ENCODE data around the gene ZSWIM1.
"Not testable (repeated sequence)": the region's sequence is repeated elsewhere in the genome, so short reads cannot be mapped to it uniquely, and the experiment has no call there.

The ZSWIM1 gene

DNA sequence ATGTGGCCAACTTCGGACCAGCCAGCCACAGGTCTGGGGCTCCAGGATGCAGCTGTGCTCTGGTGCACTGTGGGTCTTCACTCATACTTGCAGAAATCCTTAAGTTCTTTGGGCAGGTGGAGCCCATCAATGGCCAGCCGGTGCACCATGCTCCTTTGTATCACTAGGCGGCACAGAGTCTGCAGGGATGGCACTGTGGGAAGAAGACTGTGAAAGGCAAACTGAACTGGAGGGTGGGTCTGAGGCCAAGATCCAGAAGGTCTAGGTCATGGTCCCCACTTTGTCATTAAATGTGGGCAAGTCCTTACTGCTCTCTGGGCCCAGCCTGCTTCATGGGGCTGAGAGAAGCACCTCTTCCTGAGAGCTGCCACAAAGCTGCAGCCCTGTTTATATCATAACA is 7.7 kb downstream of the ZSWIM1 start:
- no peak for DNase-seq (ENCODE audit: low read depth in 2 of 2)

DNA sequence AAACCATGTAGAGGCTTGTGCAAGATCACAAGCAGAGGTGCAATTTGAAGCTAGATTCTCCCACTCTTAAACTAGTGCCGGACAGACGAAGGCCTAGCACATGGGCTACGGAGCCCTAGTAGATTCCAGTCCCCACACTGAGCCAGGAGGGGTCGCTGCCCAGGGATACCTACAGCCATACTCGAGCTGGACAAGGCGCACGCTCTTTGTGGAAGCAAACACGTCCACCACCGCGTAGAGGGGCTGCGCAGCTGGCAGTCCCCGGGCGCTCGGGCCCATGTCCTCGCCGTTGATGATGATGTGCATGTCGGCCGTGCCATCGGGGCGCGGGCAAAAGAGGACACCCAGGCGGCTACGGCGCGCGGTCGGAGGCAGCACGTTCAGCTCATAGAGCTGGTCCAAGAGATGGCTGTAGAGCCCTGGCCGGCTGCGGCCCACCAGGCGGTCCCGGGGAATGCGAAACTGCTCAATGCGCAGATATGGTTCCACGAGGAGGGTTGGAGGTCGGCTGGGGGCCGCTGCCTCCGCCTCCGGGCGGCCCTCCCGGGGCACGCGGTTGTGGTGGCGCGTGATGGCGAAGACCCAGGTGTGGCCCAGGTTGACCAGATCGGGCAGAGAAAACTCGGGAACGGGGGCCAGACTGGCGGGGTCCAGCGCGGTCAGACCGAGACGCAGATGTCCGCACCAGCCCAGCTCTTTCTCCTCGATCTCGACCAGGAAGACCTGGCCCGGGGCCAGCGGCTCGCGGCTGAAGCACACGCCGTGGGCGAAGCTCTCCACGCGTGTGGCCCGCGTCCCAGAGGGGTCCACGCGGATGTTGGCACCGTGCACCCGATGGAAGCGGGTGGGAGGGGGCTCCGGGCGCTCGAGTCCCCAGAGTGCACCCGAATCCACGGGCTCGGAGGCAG is 9.3 kb downstream of the ZSWIM1 start:
- DNase-seq (ENCODE audit: low read depth in 2 of 2), result peak in 1 of 2 donors; percentile 33

DNA sequence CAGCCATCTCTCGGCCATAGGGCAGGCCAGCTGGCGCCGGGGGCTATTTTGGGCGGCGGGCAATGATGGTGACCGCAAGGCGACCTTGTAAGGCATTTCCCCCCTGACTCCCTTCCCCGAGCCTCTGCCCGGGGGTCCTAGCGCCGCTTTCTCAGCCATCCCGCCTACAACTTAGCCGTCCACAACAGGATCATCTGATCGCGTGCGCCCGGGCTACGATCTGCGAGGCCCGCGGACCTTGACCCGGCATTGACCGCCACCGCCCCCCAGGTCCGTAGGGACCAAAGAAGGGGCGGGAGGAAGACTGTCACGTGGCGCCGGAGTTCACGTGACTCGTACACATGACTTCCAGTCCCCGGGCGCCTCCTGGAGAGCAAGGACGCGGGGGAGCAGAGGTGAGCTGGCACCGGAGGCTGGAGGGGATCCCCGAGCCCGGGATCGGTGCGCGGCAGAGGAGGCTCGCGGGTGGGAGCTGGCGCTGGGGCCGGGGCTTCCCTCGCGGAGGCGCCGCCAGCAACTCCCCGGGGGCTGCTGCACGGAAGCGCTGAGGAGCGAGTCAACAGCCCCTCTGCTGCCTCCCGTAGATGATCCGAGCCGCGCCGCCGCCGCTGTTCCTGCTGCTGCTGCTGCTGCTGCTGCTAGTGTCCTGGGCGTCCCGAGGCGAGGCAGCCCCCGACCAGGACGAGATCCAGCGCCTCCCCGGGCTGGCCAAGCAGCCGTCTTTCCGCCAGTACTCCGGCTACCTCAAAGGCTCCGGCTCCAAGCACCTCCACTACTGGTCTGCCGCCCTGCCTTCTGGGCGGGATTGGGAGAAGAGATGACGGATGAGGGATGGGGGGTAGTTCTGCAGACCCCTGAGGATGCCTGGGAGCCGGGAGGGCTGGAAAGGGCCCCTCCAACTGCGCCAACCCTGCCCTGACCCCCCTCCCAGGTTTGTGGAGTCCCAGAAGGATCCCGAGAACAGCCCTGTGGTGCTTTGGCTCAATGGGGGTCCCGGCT is 10.3 kb downstream of the ZSWIM1 start, which contains the start of the genes CTSA and NEURL2:
Gene CTSA, plus strand, starts transcription at position 351 of the 999 bp plus-strand sequence. Its CDS starts 234 bp downstream, at position 585.
Gene NEURL2, minus strand, starts transcription at position 224 of the 999 bp plus-strand sequence. Its CDS starts 217 bp downstream, at position 7.
- DNase-seq (ENCODE audit: low read depth in 2 of 2), result peak; percentile 77 to 79

DNA sequence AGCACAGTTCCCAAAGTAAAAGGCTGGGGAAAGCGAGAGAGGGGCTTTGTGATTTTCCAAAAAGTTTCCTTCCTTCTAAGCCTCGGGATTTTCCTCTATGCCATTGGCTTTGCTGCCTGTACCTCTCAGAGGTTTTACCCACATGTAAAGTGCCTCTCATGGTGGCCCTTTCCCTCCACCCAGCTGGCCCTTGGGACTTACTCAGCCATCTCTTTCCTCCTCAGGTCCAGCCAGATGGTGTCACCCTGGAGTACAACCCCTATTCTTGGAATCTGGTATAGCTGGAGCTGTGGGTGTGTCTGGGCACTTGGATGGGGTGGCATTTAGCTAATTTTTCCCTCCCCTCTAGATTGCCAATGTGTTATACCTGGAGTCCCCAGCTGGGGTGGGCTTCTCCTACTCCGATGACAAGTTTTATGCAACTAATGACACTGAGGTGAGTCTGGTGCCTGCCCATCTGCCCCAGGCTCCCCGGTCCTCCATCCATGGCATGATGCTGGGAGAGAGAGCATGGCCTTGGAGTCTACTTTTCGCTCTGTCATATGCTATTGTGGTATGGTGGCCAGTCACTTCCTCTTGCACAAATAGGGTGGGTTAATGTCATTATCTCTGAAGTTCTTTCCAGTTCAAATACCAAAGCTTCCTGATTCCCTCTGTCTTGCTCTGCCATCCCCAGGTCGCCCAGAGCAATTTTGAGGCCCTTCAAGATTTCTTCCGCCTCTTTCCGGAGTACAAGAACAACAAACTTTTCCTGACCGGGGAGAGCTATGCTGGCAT is 11.2 kb downstream of the ZSWIM1 start:
- no peak for DNase-seq (ENCODE audit: low read depth in 2 of 2)

DNA sequence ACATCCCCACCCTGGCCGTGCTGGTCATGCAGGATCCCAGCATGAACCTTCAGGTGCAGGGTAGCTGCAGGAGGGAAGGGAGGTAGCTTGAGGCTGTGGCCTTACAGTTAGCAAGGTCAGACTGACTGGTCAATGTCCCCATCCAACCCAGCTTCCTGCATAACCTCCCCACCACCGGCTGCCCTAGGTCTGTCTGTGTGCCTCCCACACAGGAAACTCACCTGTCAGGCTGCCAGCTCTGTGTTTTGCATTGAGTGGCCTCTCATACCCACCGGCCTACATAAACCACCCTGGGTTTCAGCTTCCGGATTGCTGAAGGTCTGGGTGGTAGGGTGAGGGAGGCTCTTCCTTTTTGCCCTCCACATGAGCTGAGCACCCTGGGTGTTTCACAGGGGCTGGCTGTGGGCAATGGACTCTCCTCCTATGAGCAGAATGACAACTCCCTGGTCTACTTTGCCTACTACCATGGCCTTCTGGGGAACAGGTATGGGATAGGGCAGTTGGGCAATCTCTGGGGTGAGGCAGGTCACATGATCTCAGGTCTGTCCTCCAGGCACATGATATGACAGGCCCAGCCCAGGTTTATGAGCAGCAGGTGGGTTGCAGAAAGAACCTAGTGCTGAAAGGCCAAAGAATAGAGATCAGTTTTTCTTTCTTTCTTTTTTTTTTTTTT is 11.9 kb downstream of the ZSWIM1 start:
- peak in 1 of 2 donors; percentile 28 for DNase-seq (ENCODE audit: low read depth in 2 of 2)

DNA sequence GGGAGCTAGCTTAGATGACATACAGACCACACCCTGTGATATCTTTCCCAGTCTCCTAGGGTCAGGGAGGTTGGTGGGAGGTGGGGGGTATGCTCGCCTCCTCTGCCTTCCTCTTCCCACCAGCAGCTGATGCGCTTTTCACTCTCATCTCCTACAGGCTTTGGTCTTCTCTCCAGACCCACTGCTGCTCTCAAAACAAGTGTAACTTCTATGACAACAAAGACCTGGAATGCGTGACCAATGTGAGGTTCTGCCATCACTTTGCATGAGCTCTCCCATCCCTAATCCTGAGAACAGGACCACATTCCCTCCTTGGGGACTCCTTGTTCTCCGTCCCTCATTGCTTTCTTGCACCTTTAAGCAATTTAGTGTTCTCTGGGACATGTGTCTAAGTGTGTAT is 12.8 kb downstream of the ZSWIM1 start:
- no peak for DNase-seq (ENCODE audit: low read depth in 2 of 2)

DNA sequence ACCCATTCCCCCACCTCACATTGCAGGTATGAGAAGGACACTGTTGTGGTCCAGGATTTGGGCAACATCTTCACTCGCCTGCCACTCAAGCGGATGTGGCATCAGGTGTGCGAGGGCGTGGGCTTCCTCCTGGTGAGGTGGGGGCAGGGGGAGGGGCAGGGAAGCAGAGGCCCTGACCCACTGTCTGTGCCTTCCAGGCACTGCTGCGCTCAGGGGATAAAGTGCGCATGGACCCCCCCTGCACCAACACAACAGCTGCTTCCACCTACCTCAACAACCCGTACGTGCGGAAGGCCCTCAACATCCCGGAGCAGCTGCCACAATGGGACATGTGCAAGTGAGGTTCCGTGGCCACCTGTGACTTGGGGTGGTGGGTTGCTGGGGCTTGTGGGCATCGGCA is 13.8 kb downstream of the ZSWIM1 start:
- no peak for DNase-seq (ENCODE audit: low read depth in 2 of 2)

DNA sequence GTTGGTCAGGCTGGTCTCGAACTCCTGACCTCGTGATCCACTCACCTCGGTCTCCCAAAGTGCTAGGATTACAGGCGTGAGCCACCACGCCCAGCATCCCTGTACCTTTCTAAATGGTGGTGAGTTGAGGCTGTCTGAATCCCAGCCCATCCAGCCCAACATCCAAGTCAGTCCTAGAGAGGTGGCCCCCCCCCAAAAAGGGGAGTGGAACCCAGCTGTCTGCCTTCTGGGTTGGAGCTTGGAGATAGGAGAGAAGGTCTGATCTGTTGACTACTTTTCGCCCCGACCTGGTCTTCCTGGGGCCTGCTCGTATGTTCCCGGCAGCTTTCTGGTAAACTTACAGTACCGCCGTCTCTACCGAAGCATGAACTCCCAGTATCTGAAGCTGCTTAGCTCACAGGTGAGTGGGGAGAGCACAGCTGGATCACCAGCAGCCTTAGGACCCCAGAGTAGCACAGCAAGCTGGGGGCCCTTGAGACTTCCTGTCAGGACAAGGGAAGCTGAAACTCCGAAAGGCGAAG is 15.7 kb downstream of the ZSWIM1 start:
- no peak for DNase-seq (ENCODE audit: low read depth in 2 of 2)

DNA sequence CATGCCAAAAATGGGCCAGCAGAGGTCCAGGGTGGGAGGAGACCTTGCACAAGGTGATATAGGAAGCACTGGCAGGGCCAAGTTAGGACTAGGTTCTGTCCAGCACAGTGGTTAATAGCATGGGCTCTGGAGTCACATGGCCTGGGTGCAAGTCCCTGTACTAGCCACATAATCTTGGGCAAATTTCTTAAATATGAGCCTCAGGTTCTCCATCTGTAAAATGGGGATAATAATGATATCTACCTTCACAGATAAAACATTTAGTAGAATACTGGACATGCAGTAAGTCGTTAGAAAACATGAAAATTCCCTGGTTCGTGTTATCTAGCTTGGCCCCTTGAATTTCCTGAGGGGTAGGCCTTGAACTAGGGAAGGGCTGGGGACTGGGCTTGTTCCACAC is 16.3 kb downstream of the ZSWIM1 start:
- DNase-seq (ENCODE audit: low read depth in 2 of 2), result no peak

DNA sequence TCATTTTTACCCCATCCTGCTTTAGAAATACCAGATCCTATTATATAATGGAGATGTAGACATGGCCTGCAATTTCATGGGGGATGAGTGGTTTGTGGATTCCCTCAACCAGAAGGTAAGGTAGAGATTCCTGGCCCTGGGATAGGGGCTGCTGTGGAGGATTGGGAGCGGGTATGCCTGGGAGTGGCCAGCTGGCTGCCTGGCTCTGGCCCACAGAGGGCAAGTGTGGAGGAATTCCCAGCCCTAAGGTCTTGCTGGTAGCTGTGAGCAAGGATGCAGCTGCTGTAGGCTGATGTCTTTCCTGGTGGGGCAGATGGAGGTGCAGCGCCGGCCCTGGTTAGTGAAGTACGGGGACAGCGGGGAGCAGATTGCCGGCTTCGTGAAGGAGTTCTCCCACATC is 16.7 kb downstream of the ZSWIM1 start:
- no peak for DNase-seq (ENCODE audit: low read depth in 2 of 2)

DNA sequence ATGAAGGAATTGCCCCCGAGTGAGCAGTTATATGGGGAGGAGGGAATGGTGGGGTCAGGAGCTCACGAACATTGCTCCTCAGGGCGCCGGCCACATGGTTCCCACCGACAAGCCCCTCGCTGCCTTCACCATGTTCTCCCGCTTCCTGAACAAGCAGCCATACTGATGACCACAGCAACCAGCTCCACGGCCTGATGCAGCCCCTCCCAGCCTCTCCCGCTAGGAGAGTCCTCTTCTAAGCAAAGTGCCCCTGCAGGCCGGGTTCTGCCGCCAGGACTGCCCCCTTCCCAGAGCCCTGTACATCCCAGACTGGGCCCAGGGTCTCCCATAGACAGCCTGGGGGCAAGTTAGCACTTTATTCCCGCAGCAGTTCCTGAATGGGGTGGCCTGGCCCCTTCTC is 17.3 kb downstream of the ZSWIM1 start:
- DNase-seq (ENCODE audit: low read depth in 2 of 2), result no peak

DNA sequence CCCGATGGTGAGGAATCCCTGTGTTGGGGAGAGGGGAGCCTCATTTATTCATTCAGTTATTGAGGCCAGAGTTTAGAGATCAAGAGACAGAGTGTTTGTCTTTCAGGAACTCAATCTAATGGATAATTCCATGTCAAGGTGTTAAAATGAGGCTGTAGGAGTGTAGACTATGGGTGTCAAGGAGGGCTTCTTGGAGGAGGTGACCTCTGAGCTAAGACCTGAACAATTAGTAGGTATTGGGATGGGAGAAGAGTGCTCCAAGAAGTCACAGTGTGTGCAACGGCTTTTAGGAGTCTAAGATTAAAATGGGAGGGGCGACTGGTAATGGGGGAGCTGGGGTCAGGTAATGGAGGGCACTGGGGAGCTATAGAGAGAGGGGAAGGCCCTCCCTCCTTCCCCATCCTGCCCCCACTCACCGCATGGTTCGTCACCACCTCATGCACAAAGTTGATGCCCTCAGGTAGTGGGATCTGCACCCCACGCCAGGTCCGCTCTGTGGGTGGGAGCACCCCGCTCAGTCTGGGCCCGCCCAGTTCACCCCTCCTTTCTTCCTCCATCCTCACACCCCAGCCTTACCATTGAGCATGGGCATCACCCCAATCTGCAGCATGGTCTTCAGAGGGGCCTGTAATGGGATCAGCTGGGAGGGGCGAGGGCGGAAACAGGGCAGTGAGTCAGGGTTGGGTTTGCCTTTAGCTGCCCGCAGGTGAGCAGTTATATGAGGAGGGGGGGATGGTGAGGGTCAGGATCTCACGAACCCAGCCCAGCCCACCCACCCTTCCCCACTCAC is 18.2 kb downstream of the ZSWIM1 start:
- no peak for DNase-seq (ENCODE audit: low read depth in 2 of 2)

DNA sequence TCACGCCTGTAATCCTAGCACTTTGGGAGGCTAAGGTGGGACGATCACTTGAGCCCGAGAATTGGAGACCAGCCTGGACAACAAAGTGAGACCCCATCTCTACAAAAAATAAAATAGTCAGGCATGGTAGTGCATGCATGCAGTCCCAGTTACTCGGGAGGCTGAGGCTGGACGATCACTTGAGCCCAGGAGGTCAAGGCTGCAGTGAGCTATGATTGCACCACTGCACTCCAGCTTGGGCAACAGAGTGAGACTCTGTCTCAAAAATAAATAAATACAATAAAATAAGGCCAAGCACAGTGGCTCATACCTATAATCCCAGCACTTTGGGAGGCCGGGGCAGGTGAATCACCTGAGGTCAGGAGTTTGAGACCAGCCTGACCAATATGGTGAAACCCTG is 20.3 kb downstream of the ZSWIM1 start:
- DNase-seq (ENCODE audit: low read depth in 2 of 2), result not testable (repeated sequence)

DNA sequence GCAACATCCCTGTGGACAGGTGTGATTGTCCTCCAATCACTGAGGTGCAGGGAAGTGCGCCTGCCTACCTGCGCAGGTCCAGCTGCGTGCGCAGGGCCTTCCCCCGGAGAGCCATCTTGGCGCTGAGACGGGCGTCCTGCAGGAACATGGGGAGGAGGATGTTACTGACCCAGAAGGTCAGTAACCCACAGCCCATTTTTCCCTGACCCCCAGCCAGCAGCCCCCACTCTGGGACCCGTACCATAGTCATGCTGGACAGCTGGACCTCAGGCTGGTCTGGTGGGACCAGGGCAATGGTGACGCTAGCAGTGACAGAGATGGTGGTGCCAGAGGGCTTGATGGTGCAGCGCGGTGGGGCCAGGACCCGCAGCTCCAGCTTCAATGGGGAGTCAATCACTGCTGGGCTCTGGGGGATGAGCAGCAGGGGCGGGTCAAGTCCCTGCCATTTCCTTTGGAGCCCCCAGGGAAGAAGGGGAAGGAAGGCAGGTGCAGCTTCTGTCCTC is 21.2 kb downstream of the ZSWIM1 start:
- DNase-seq (ENCODE audit: low read depth in 2 of 2), result no peak

DNA sequence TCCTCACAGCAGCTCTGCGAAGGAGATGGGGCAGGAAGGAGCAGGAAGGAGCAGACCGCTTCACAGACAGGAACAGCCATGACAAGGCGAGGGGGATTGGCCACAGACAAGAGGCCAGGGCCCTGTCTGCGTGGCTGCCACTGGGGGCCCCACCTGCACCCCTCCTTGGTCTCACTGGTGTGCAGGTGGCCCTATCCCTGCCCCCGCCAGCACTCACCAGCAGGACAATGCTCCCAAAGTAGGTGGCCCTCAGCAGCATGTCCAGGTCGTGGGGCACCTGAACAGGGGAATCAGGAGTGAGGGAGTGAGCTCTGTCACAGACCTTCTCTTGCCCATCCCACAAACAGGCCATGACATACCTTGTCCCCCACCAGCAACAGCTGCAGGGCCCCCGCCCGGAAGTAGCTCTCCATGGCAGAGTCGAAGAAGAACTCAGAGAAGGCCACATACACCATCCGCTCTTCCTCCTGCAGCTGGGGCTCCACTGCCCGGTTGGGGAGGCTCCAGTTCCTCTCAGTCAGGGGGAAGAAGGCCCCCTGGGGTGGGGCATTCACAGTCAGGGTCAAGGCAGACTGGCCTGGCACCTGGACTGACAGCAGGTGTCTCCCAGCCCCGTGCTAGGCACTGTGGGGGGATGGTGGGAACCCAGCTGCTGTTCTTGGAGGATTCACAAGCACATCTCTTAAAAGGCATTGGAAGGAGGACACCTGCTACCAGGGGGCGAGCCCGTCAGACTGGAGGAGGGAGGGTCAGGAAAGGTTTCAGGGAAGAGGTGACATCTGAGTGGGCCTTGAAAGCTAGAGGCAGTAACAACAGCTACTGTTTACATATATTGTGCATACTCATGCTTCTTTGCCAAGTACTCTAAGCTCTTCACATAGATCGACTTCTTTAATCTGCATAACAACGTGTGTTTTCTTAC is 23.8 kb downstream of the ZSWIM1 start:
- DNase-seq (ENCODE audit: low read depth in 2 of 2), result no peak

DNA sequence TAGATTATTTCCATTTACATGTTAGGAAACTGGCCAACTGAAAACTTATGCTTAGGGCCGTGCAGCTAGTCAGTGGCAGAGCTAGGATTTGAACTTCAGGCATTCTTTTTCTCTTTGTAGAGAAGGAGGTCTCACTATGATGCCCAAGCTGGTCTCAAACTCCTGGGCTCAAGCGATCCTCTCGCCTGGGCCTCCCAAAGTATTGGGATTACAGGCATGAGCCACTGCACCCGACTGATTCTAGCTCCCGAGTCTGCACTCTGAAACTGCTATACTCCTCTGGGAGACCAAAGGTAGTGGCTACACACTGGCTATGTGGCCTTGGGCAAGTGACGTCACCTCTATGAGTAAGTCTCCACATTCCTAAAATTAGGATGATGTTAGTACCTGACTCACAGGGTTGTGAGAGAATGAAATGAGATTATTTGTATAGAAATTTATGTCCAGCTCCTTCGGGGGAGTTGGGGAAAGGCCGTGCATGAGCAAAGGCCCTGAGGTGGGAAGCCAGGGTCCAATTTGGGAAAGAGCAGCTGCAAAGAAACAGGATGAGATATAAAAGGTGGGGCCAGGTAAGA is 24.6 kb downstream of the ZSWIM1 start:
- no peak for DNase-seq (ENCODE audit: low read depth in 2 of 2)

DNA sequence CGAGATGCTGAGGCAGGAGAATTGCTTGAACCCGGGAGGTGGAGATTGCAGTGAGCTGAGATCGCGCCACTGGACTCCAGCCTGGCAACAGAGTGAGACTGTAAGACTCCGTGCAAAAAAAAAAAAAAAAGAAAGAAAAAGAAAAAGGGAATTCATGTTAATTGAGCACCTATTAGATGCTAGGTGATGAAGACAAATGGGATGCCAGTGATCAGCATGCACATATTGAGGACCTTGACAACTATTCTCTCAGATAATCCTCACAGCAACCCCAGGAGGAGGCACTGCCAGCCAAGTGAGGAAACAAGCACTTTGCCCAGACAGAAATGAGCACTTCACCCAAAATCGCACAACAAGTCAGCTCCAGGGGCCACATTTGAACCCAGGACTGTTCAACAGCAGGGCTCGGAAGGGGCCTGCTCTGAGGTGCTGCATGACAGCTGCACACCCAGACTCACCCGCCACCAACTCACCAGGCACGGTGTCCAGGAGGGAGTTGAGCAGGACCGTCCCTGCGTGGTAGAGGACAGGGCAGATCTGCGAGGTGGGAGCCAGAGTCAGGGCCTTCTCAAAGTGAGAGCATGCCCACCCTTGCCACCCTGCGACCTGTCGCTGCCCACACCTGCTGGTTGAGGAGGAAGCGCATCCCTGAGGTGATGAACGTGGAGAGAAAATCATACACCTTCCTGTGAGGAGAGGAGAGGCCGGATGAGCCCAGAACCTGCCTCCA is 26.4 kb downstream of the ZSWIM1 start:
- no peak for DNase-seq (ENCODE audit: low read depth in 2 of 2)

Measured in stimulated activated CD8-positive, alpha-beta memory T cell treated with anti-CD3 and anti-CD28 coated beads, Interleukin-7, amount 100 ng/mL, for 4 hours (primary cell).